ENCODE measurements around the gene SLC11A2. TPM values are rescaled to one million over a fixed set of nuclear protein-coding genes. Genes with fewer than 3 reads are reported as not detected.

SLC11A2 gene
- total RNA-seq, 1 experiment from 2014 or later = 47.9 TPM

DNA sequence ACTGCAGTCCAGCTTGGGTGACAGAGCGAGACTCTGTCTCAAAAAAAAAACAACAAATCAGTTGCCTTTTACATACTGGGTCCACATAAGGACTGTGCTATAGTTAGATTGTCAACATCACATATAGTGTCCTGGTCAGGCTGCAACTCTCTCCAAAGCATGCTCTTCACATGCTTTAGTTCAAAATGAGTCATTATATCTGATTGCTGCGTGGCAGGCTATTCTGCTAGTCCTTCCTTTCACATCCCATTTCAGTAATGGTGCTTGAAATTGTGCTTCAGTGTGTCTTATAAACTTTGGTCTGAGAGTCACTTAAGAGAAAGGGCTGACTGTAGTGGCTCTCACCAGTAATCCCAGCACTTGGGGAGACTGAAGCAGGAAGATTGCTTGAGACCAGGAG, 28.9 kb upstream of the SLC11A2 start:
- no peaks in the 10 kb centered on the region for H3K79me2 ChIP-seq (ENCODE audit: insufficient read depth, low read length)
- no peak overlapping the region for H3K4me3 Mint-ChIP-seq
- no peak overlapping the region for H3K27ac ChIP-seq (ENCODE audit: insufficient read length, low read depth, low read length)
- no peak overlapping the region for H2BK20ac ChIP-seq (ENCODE audit: low read depth, low read length, poor library complexity, severe bottlenecking)
- H3K79me1 ChIP-seq (ENCODE audit: insufficient read depth, low read depth, low read length, poor library complexity, severe bottlenecking) = no peaks in the 10 kb centered on the region
- H3K4me2 ChIP-seq (ENCODE audit: insufficient read depth, insufficient read length, low read length) = no peak overlapping the region
- H3K14ac ChIP-seq (ENCODE audit: insufficient read depth, low read length) = no peak overlapping the region
- no peaks in the 10 kb centered on the region for H3K9me3 ChIP-seq (ENCODE audit: control insufficient read depth, low read depth, low read length)
- H3K9me3 Mint-ChIP-seq = no peaks in the 10 kb centered on the region
- no peak overlapping the region for H3T11ph ChIP-seq (ENCODE audit: low read length)
- H3K4me1 ChIP-seq (ENCODE audit: insufficient read depth, low read length) = no peaks in the 10 kb centered on the region
- H2BK120ac ChIP-seq (ENCODE audit: low read depth, low read length, poor library complexity, severe bottlenecking) = no peak overlapping the region
- no peak overlapping the region for H3K18ac ChIP-seq (ENCODE audit: insufficient read length, low read depth, low read length)
- H3K56ac ChIP-seq (ENCODE audit: insufficient read length, low read depth, low read length) = no peak overlapping the region
- H3K9ac ChIP-seq (ENCODE audit: extremely low read depth, insufficient read length, low read length) = no peak overlapping the region
- H2BK5ac ChIP-seq (ENCODE audit: insufficient read length, low read length) = no peak overlapping the region
- no peak overlapping the region for H3K23ac ChIP-seq (ENCODE audit: insufficient read length, low read depth, low read length)
- H2AFZ ChIP-seq (ENCODE audit: low read length) = no peak overlapping the region
- no CpG with 5 or more reads among the region's 2 CpGs for WGBS (ENCODE audit: extremely low coverage, insufficient read length, low lambda C conversion rate)
- H3K27me3 ChIP-seq (ENCODE audit: insufficient read depth, low read length) = no peaks in the 10 kb centered on the region
- no peak overlapping the region for H2BK15ac ChIP-seq (ENCODE audit: low read depth, low read length)
- H2AK5ac ChIP-seq (ENCODE audit: insufficient read length, low read length) = no peak overlapping the region
- H2BK12ac ChIP-seq (ENCODE audit: insufficient read length, low read depth, low read length) = no peak overlapping the region
- H4K5ac ChIP-seq (ENCODE audit: insufficient read length, low read depth, low read length) = no peak overlapping the region
- H3K4me1 Mint-ChIP-seq = no peaks in the 10 kb centered on the region
- H4K91ac ChIP-seq (ENCODE audit: insufficient read length, low read depth, low read length) = no peak overlapping the region
- H4K8ac ChIP-seq (replicated peaks; ENCODE audit: insufficient read length, low read depth, low read length) = no peak overlapping the region
- no peaks in the 10 kb centered on the region for H3K27me3 Mint-ChIP-seq (ENCODE audit: low read depth)
- H3K4ac ChIP-seq (ENCODE audit: low read depth, low read length) = no peak overlapping the region
- no peaks in the 10 kb centered on the region for H4K20me1 ChIP-seq (ENCODE audit: control insufficient read depth, insufficient read depth, insufficient read length)
- H3K23me2 ChIP-seq (ENCODE audit: insufficient read length, low read depth, low read length, poor library complexity, severe bottlenecking) = no peaks in the 10 kb centered on the region
- H3K27ac Mint-ChIP-seq = no peak overlapping the region
- TF ChIP-seq, protein P1, sequence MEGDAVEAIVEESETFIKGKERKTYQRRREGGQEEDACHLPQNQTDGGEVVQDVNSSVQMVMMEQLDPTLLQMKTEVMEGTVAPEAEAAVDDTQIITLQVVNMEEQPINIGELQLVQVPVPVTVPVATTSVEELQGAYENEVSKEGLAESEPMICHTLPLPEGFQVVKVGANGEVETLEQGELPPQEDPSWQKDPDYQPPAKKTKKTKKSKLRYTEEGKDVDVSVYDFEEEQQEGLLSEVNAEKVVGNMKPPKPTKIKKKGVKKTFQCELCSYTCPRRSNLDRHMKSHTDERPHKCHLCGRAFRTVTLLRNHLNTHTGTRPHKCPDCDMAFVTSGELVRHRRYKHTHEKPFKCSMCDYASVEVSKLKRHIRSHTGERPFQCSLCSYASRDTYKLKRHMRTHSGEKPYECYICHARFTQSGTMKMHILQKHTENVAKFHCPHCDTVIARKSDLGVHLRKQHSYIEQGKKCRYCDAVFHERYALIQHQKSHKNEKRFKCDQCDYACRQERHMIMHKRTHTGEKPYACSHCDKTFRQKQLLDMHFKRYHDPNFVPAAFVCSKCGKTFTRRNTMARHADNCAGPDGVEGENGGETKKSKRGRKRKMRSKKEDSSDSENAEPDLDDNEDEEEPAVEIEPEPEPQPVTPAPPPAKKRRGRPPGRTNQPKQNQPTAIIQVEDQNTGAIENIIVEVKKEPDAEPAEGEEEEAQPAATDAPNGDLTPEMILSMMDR (conservative IDR thresholded peaks at IDR 0.05) = no peak
- no peak for DNase-seq
- peaks cover 27 to 66% (median 59%) of the 10 kb centered on the region in 3 experiments; a peak in 6 of 7 replicates for H3K36me3 Mint-ChIP-seq (ENCODE audit: insufficient read depth in 1 of 3, low read depth in 3 of 3)

Data from H9 (cell line).